ENCODE data around the gene LRRC28. TPM values are rescaled to one million over a fixed set of nuclear protein-coding genes. Genes with fewer than 3 reads are reported as not detected.

Gene LRRC28
- total and polyA plus RNA-seq, 2 of the 4 experiments (the other 2 are of a cell fraction): 12.7 to 21.1 TPM

- peak overlapping the region; percentile 26 for H2AFZ ChIP-seq (replicated peaks; ENCODE audit: low read length, poor library complexity)
- no peak for TF ChIP-seq RCOR1 (IDR thresholded peaks at IDR 0.05; ENCODE audit: insufficient replicate concordance, low read length)
- no peak for TF ChIP-seq CTCF (conservative IDR thresholded peaks at IDR 0.05; ENCODE audit: low read depth, low read length)
- TF ChIP-seq CEBPB (IDR thresholded peaks at IDR 0.05; ENCODE audit: low read depth, low read length): no peak
- no peak for TF ChIP-seq FOS (IDR thresholded peaks at IDR 0.05; ENCODE audit: low read depth, low read length)
- no peak for TF ChIP-seq MAZ (IDR thresholded peaks at IDR 0.05; ENCODE audit: borderline replicate concordance, low read depth, low read length)
- TF ChIP-seq ELK1 (IDR thresholded peaks at IDR 0.05; ENCODE audit: borderline replicate concordance, low read depth, low read length): no peak
- no peak for TF ChIP-seq NFE2L2 (IDR thresholded peaks at IDR 0.05; ENCODE audit: low read depth, low read length)
- no peak overlapping the region for H4K91ac ChIP-seq (ENCODE audit: insufficient read depth, low read depth, low read length)
- no peak overlapping the region for H2AK9ac ChIP-seq (replicated peaks; ENCODE audit: low read depth, low read length, poor library complexity)
- no peak overlapping the region for H3K27ac ChIP-seq (ENCODE audit: insufficient read depth, low read length)
- no peak overlapping the region for H3K9ac ChIP-seq (ENCODE audit: low read depth, low read length)
- no peak overlapping the region for H3K14ac ChIP-seq (replicated peaks; ENCODE audit: low read depth, low read length)
- no peak for DNase-seq
- no peak overlapping the region for H3K4me3 ChIP-seq (ENCODE audit: insufficient read depth, low read depth, low read length)
- H3K23ac ChIP-seq (ENCODE audit: low read depth, low read length): no peak overlapping the region
- H3K9me1 ChIP-seq (ENCODE audit: insufficient read depth, low read length): 0 out of 2 replicates have a peak, but pooled peaks cover 6% of the 10 kb centered on the region
- ChIA-PET CTCF (interaction anchor here (5.0 kb wide), 1 partner anchor 293 kb away, joined by 35 read pairs; no protein-coding TSS in a partner anchor), POLR2A (ENCODE audit: unreplicated experiment) (no interaction called here)
- peaks cover 10% of the 10 kb centered on the region for H3K4me1 ChIP-seq (ENCODE audit: control insufficient read depth, insufficient read depth, low read length)
- no peak overlapping the region for H2BK20ac ChIP-seq (ENCODE audit: low read depth, low read length)
- H2BK15ac ChIP-seq (ENCODE audit: low read depth, low read length): no peak overlapping the region
- no peak overlapping the region for H3K4ac ChIP-seq (ENCODE audit: low read depth, low read length)
- no CpG with 5 or more reads among the region's 4 CpGs for WGBS, 2 experiments (ENCODE audit: extremely low coverage in 2 of 2, insufficient read length in 1 of 2)
- no peaks in the 10 kb centered on the region for H3K9me3 ChIP-seq (ENCODE audit: control insufficient read depth, insufficient read depth, low read length)
- peak overlapping the region; percentile 67; the same call in 1 of the 2 replicates for H2AK5ac ChIP-seq (ENCODE audit: low read depth, low read length)
- no peak overlapping the region for H2BK5ac ChIP-seq (ENCODE audit: low read depth, low read length, poor library complexity, severe bottlenecking)
- no peak overlapping the region for H3K18ac ChIP-seq (ENCODE audit: low read depth, low read length)
- H3K56ac ChIP-seq (ENCODE audit: extremely low read depth, insufficient read depth, low read length): no peak overlapping the region
- no peaks in the 10 kb centered on the region for H3K79me1 ChIP-seq (ENCODE audit: low read depth in 1 of 2, low read length in 2 of 2)
- no peak for ATAC-seq (ENCODE audit: low read depth)
- no peak overlapping the region for H3K4me2 ChIP-seq (ENCODE audit: low read depth, low read length)
- BruUV-seq (replicated peaks): no TSS peak
- no peaks in the 10 kb centered on the region for H4K20me1 ChIP-seq (ENCODE audit: insufficient read depth, low read length)
- H4K5ac ChIP-seq (ENCODE audit: low read depth, low read length): no peak overlapping the region
- intact Hi-C loops (cut with micrococcal nuclease) (no loop called here), dilution Hi-C loops (cut with HindIII; ENCODE audit: low sequenced_read_pairs, unreplicated experiment) (no loop called here), in situ Hi-C loops (cut with MboI; ENCODE audit: low sequenced_read_pairs) (no loop called here)
- H4K8ac ChIP-seq (ENCODE audit: low read depth in 2 of 2, low read length in 2 of 2): no peak overlapping the region
- no peak overlapping the region for H2BK120ac ChIP-seq (ENCODE audit: low read depth, low read length)
- no peaks in the 10 kb centered on the region for H3K27me3 ChIP-seq (ENCODE audit: control insufficient read depth, insufficient read depth, low read length)
- no peaks in the 10 kb centered on the region for H3K36me3 ChIP-seq (ENCODE audit: control insufficient read depth, insufficient read depth, low read length)
Measured at GRCh38 chr15:99410477-99410876, 159.2 kb downstream of the LRRC28 start.
